ENCODE results near the gene TRIM63. TPM values are rescaled to one million over a fixed set of nuclear protein-coding genes. Genes with fewer than 3 reads are reported as not detected.

Gene TRIM63
- total RNA-seq, 1 donor from 2014 or later, result not detected

DNA sequence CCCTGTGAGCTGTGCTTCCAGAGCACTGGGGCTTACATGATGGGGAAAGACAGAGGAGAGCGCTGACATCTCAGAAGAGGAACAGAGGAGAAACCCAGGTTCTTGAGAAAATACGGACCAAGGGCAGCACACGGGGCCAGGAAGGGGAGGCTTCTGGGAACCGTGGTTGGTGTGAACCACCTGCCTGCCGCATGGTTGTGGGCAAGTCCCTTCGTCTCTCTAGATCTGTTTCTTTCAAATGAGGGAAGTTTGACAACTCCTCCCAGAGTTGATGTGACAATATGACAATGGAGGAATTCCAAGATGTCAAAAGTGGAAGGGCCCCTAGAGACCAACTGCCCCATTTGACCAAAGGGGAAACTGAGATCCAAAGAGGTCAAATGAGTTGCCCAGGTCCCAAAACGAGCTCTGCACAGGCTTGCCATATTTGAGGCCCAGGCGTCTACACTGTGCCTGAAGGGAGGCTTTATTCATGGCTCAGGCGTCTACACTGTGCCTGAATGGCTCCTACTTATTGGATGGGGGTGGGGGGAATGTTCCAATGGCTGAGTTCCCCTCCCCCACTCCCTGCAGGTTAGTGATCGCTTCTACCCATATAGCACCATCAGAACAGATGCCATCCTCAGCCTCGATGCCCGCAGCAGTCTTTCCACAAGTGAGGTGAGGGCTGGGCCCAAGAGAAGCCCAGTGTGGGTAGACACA, 34.6 kb downstream of the TRIM63 start:
- Histone ChIP-seq H3K36me3 (ENCODE audit: control insufficient read depth, insufficient read depth, low read length) (no peaks in the 10 kb centered on the region), H3K27me3 (ENCODE audit: control insufficient read depth, insufficient read depth, low read length) (peaks cover 6% of the 10 kb centered on the region), H3K4me3 (ENCODE audit: low read depth, low read length) (no peak overlapping the region)
- DNase-seq (ENCODE audit: low read depth) (no peak), FAIRE-seq (no peak)
- TF ChIP-seq, protein P1, sequence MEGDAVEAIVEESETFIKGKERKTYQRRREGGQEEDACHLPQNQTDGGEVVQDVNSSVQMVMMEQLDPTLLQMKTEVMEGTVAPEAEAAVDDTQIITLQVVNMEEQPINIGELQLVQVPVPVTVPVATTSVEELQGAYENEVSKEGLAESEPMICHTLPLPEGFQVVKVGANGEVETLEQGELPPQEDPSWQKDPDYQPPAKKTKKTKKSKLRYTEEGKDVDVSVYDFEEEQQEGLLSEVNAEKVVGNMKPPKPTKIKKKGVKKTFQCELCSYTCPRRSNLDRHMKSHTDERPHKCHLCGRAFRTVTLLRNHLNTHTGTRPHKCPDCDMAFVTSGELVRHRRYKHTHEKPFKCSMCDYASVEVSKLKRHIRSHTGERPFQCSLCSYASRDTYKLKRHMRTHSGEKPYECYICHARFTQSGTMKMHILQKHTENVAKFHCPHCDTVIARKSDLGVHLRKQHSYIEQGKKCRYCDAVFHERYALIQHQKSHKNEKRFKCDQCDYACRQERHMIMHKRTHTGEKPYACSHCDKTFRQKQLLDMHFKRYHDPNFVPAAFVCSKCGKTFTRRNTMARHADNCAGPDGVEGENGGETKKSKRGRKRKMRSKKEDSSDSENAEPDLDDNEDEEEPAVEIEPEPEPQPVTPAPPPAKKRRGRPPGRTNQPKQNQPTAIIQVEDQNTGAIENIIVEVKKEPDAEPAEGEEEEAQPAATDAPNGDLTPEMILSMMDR (IDR thresholded peaks at IDR 0.05; ENCODE audit: insufficient read depth, low read length, severe bottlenecking), result no peak

DNA sequence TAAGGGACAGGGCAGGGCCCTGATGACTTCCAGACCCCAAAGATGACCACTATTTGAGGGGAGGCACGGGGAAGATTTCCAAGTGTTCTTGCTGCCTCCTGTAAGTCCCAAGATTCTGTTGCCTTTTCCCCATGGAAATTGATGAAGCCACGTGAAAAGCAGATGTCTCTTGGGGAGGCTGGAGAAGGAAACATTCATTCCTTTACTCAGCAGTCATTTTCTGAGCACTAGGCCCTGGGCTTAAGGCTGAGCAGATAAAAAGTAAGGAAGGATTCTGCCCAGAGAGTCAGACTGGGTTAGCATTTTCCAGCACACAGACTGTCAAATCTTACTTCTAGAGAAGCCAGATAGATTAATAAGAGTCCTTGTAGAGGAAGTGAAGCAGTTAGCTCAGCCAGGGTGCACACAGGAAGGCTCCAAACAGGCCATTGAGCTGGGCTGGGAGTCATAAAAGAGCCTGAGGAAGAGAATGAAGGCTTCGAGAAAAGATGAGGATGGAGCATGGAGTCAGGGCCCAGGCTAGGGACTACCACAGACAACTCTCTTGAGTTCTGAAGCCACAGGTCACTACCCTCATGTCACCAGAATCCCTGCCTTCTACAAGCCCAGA, 35.7 kb downstream of the TRIM63 start:
- TF ChIP-seq, protein P1 (IDR thresholded peaks at IDR 0.05; ENCODE audit: insufficient read depth, low read length, severe bottlenecking), result no peak
- FAIRE-seq (no peak), DNase-seq (ENCODE audit: low read depth) (no peak)
- Histone ChIP-seq H3K36me3 (ENCODE audit: control insufficient read depth, insufficient read depth, low read length) (no peaks in the 10 kb centered on the region), H3K27me3 (ENCODE audit: control insufficient read depth, insufficient read depth, low read length) (peaks cover 6% of the 10 kb centered on the region), H3K4me3 (ENCODE audit: low read depth, low read length) (no peak overlapping the region)

DNA sequence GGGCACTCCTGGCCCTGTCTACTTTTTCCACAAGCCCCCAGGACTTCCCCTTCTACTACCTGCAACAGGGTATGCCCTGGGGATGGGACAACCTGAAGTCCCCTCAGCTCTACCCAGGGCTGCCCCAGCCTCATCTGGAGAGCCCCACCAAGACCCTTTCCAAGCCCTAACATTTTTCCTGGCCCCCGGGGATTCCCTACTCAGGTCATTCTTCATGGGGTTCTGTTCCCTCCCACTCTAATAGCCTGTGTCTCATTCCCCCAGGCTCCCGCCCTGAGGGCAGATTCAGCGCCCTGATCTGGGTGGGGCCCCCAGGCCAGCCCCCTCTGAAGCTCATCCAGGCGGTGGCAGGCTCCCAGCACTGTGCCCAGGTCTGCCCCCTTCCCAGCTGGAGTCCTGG, 36.2 kb downstream of the TRIM63 start:
- no peak overlapping the region for H3K4me3 ChIP-seq (ENCODE audit: low read depth, low read length)
- DNase-seq (ENCODE audit: low read depth) (no peak), FAIRE-seq (no peak)
- TF ChIP-seq, protein P1 (IDR thresholded peaks at IDR 0.05; ENCODE audit: insufficient read depth, low read length, severe bottlenecking), result no peak
- H3K36me3 ChIP-seq (ENCODE audit: control insufficient read depth, insufficient read depth, low read length), result no peaks in the 10 kb centered on the region
- peaks cover 6% of the 10 kb centered on the region for H3K27me3 ChIP-seq (ENCODE audit: control insufficient read depth, insufficient read depth, low read length)

DNA sequence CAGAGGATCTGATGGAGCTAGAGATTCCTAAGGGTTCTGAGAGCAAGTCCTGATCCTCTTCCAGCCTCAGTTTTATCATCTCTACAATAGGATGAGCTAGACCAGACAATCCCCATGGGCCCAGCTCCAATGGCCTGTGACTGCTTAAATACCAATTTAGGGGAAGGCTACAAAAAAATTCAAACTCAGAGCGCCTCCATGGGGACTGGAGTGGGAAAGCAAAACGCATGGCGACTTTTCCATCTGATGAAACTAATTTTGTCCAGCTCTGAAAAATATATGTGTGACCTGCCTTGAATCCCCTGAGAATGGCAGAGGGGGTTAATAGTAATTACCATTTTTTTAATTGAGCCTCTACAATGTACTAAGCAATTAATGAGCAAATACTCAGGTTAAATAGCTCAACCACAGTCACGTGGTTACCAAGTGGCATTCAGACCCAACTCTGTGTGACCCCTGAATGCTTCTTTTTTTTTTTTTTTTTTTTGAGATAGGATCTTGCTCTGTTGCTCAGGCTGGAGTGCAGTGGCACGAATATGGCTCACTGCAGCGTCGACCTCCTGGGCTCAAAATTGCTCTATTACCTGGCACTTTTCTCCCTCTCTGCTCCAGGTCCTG, 37.5 kb downstream of the TRIM63 start:
- Histone ChIP-seq H3K4me3 (ENCODE audit: low read depth, low read length) (no peak overlapping the region), H3K27me3 (ENCODE audit: control insufficient read depth, insufficient read depth, low read length) (peaks cover 6% of the 10 kb centered on the region), H3K36me3 (ENCODE audit: control insufficient read depth, insufficient read depth, low read length) (no peaks in the 10 kb centered on the region)
- TF ChIP-seq, protein P1 (IDR thresholded peaks at IDR 0.05; ENCODE audit: insufficient read depth, low read length, severe bottlenecking), result no peak
- FAIRE-seq (no peak), DNase-seq (ENCODE audit: low read depth) (no peak)

DNA sequence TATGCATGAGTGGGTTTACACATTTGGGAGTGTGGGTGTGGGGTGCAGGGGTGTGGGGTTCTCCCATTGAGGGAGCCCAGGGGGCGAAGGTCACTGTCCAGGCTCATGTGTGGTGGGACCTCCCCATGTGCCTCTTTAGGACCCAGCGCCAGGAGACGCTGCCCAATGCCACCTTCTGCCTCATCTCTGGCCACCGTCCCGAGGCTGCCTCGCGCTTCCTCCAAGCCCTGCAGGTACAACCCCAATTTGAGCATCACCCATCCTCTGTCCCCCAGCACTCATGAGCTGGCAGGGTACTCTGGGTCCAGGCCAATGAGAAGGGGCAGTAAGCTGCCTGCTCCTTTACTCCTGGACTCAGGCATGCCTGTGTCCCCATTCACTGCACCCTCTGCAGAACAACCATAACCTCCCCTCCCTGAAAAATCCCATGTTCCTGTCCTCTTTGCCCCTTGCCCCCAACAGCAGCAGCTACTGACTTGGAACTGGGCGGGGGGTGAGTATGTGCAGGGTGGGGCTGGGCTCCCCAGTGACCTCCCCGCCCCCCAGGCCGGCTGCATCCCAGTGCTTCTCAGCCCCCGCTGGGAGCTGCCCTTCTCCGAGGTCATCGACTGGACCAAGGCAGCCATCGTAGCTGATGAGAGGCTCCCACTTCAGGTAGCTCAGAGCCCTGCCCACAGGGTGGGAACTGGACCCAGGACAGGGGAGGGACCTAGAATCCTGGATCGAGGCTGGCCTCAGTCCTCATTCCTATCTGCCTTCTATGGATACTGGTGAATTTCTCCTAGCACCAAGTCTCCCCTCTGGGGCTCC, 38.2 kb downstream of the TRIM63 start:
- Histone ChIP-seq H3K4me3 (ENCODE audit: low read depth, low read length) (no peak overlapping the region), H3K36me3 (ENCODE audit: control insufficient read depth, insufficient read depth, low read length) (no peaks in the 10 kb centered on the region), H3K27me3 (ENCODE audit: control insufficient read depth, insufficient read depth, low read length) (peaks cover 2% of the 10 kb centered on the region)
- FAIRE-seq, result no peak
- TF ChIP-seq, protein P1 (IDR thresholded peaks at IDR 0.05; ENCODE audit: insufficient read depth, low read length, severe bottlenecking), result no peak
- no peak for DNase-seq (ENCODE audit: low read depth)
